ENCODE results near the gene ATXN1.
A peak's percentile ranks its signal among the peaks of the same experiment; 100 is the strongest.

ATXN1 gene

DNA sequence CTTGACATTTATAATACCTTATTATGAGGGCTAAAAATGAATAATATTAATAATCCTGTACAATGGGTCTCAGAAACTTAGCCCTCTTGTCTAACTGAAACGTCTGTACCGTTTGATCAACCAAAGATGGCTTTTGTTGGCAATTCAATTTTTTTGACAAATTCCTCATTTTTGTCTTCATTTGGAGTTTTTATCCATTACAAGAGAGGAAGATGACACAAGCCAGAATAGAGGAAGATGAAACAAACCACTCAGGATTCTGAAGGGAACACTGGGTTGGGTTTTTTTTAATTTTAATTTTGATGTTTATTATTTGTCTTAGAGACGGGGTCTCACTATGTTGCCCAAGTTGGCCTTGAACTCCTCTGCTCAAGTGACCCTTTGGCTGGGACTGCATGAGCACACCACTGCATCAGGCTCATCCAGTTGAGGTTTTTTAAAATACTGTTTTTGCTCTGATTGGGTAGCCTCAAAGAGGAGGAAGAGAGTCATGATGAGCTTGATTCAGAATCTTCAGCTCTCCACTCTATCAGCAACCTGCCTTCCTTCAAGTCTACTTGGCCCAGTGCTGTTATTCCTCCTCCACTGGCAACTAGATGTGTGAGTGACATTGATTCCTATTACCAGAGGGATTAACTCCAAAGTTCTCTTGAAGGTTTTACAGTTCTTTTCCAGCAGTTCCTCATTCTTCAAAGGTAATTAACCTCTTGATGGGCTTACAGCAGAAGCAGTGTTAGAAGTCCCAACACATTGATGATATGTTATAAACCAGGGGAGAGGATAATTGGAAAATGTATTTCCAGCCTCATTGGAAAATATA is 71.3 kb downstream of the ATXN1 start:
- no peak for DNase-seq (ENCODE audit: low read depth in 1 of 2, low spot score in 1 of 2)
- Histone ChIP-seq H3K27me3 (ENCODE audit: insufficient read depth, poor library complexity, severe bottlenecking) (no peaks in the 10 kb centered on the region), H3K4me3 (replicated peaks; ENCODE audit: insufficient read depth, low read length) (no peak overlapping the region), H3K27ac (replicated peaks) (no peak overlapping the region; the same call in 1 of the 2 replicates)
- TF ChIP-seq, protein P1, sequence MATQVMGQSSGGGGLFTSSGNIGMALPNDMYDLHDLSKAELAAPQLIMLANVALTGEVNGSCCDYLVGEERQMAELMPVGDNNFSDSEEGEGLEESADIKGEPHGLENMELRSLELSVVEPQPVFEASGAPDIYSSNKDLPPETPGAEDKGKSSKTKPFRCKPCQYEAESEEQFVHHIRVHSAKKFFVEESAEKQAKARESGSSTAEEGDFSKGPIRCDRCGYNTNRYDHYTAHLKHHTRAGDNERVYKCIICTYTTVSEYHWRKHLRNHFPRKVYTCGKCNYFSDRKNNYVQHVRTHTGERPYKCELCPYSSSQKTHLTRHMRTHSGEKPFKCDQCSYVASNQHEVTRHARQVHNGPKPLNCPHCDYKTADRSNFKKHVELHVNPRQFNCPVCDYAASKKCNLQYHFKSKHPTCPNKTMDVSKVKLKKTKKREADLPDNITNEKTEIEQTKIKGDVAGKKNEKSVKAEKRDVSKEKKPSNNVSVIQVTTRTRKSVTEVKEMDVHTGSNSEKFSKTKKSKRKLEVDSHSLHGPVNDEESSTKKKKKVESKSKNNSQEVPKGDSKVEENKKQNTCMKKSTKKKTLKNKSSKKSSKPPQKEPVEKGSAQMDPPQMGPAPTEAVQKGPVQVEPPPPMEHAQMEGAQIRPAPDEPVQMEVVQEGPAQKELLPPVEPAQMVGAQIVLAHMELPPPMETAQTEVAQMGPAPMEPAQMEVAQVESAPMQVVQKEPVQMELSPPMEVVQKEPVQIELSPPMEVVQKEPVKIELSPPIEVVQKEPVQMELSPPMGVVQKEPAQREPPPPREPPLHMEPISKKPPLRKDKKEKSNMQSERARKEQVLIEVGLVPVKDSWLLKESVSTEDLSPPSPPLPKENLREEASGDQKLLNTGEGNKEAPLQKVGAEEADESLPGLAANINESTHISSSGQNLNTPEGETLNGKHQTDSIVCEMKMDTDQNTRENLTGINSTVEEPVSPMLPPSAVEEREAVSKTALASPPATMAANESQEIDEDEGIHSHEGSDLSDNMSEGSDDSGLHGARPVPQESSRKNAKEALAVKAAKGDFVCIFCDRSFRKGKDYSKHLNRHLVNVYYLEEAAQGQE (IDR thresholded peaks at IDR 0.05; ENCODE audit: insufficient replicate concordance, low read depth), result no peak
- TF ChIP-seq CTCF (IDR thresholded peaks at IDR 0.05; ENCODE audit: insufficient read depth, low read length), result no peak
- TF ChIP-seq GABPA (IDR thresholded peaks at IDR 0.05; ENCODE audit: low read depth), result no peak
- peak; percentile 65 for TF ChIP-seq SPI1 (IDR thresholded peaks at IDR 0.05; ENCODE audit: borderline replicate concordance, low read depth)
- TF ChIP-seq POLR2AphosphoS5 (IDR thresholded peaks at IDR 0.05; ENCODE audit: low read depth), result no peak

DNA sequence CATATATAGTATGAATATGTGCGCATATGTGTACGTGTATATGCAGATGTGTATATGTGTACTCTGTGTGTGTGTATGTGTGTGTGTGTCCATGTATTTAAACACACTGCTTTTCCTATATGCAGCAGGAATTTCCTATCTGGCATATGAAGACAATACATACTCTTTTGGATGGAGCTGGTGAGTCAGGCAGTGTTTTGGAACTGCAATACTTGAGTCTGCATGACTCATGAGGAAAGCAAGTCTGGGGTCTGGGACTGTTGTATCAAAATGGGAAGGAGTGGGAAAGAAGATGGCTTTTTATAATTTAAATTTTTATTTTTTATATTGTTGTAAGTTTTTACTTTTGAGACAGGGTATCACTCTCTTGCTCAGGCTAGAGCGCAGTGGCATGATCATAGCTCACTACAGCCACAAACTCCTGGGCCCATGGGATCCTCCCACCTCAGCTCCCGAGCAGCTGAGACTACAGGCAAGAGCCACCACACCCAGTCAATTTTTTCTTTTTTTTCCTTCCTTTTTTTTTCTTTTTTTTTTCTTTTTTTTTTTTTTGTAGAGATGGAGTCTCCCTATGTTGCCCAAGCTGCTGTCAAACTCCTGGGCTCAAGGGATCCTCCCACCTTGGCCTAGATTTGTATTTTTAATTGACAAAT is 72.2 kb downstream of the ATXN1 start:
- H3K27ac ChIP-seq (replicated peaks), result peak overlapping the region; percentile 54
- no peak overlapping the region for H3K4me3 ChIP-seq (replicated peaks; ENCODE audit: insufficient read depth, low read length)
- no peaks in the 10 kb centered on the region for H3K27me3 ChIP-seq (ENCODE audit: insufficient read depth, poor library complexity, severe bottlenecking)
- no peak for TF ChIP-seq POLR2AphosphoS5 (IDR thresholded peaks at IDR 0.05; ENCODE audit: low read depth)
- TF ChIP-seq, protein P1 (IDR thresholded peaks at IDR 0.05; ENCODE audit: insufficient replicate concordance, low read depth), result no peak
- no peak for TF ChIP-seq CTCF (IDR thresholded peaks at IDR 0.05; ENCODE audit: insufficient read depth, low read length)
- TF ChIP-seq GABPA (IDR thresholded peaks at IDR 0.05; ENCODE audit: low read depth), result no peak
- TF ChIP-seq SPI1 (IDR thresholded peaks at IDR 0.05; ENCODE audit: borderline replicate concordance, low read depth), result no peak
- DNase-seq (ENCODE audit: low read depth in 1 of 2, low spot score in 1 of 2), result no peak

GRCh38 chr6:16688436-16688835 is 72.8 kb downstream of the ATXN1 start:
- H3K4me3 ChIP-seq (replicated peaks; ENCODE audit: insufficient read depth, low read length), result no peak overlapping the region
- TF ChIP-seq GABPA (IDR thresholded peaks at IDR 0.05; ENCODE audit: low read depth) (no peak), CTCF (IDR thresholded peaks at IDR 0.05; ENCODE audit: insufficient read depth, low read length) (no peak), POLR2AphosphoS5 (IDR thresholded peaks at IDR 0.05; ENCODE audit: low read depth) (no peak), SPI1 (IDR thresholded peaks at IDR 0.05; ENCODE audit: borderline replicate concordance, low read depth) (no peak)
- TF ChIP-seq, protein P1 (IDR thresholded peaks at IDR 0.05; ENCODE audit: insufficient replicate concordance, low read depth), result no peak
- peak in 1 of 2 experiments; percentile 48 for DNase-seq (ENCODE audit: low read depth in 1 of 2, low spot score in 1 of 2)
- H3K27ac ChIP-seq (replicated peaks), result peak overlapping the region; percentile 54
- H3K27me3 ChIP-seq (ENCODE audit: insufficient read depth, poor library complexity, severe bottlenecking), result no peaks in the 10 kb centered on the region

All from HL-60 (cell line).